Esophagus muscularis mucosa (tissue), 4 donors: ENCODE results near the gene AGFG1.

Experiments used
- EP300 ChIP-seq: sonication (generic); formaldehyde crosslinking; IDR thresholded peaks from one replicate; pipeline ENCODE4 v1.6.1; 2017; ENCODE audit warnings: antibody characterized with exemption
- POLR2A ChIP-seq: fragments of 450-650 bp; IDR thresholded peaks from one replicate; pipeline ENCODE4 v1.6.1; 2017; ENCODE audit warnings: antibody characterized with exemption, moderate library complexity, mild to moderate bottlenecking, low read depth
- TF ChIP-seq, protein P1 (sequence below), 3 experiments: fragments of 200-600 bp in 2 of 3; fragments of 450-650 bp in 1 of 3; sonication (generic) in 2 of 3; IDR thresholded peaks; one replicate each; pipeline ENCODE4 v1.5.1; 2017 to 2019; ENCODE audit warnings: antibody characterized with exemption in 3 of 3, mild to moderate bottlenecking in 2 of 3, moderate library complexity in 1 of 3

DNA sequence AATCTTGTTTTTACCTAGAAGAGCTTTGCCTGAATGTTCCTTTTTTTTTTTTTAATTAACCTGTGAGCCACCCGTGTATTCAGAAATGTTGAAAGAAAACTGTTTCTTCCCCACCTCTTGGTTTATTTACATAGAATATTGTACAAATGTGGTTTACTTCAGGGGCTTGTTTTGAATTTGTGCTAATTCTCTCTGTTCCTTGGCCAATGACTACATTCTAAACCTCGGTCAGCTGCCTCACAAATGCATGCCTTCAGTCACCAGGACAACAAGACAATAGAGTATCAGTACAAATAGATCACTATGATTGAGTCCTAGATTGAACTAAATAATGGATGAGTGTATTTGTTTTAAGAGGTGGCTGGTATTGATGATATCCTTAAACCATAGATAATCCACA is 36.0 kb downstream of the AGFG1 start:
- TF ChIP-seq, protein P1, sequence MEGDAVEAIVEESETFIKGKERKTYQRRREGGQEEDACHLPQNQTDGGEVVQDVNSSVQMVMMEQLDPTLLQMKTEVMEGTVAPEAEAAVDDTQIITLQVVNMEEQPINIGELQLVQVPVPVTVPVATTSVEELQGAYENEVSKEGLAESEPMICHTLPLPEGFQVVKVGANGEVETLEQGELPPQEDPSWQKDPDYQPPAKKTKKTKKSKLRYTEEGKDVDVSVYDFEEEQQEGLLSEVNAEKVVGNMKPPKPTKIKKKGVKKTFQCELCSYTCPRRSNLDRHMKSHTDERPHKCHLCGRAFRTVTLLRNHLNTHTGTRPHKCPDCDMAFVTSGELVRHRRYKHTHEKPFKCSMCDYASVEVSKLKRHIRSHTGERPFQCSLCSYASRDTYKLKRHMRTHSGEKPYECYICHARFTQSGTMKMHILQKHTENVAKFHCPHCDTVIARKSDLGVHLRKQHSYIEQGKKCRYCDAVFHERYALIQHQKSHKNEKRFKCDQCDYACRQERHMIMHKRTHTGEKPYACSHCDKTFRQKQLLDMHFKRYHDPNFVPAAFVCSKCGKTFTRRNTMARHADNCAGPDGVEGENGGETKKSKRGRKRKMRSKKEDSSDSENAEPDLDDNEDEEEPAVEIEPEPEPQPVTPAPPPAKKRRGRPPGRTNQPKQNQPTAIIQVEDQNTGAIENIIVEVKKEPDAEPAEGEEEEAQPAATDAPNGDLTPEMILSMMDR (IDR thresholded peaks at IDR 0.05): no peak
- TF ChIP-seq POLR2A: no peak
- TF ChIP-seq EP300: no peak
